HG03575 (cell line): ENCODE data around the gene TBR1.

Source experiments
- ATAC-seq: cut with Tn5 transposase; IDR thresholded peaks from one replicate; pipeline ENCODE4 v1.9.1; 2021; ENCODE audit not compliant: unreplicated experiment, insufficient number of reproducible peaks, low FRiP score; ENCODE audit errors: extremely low read depth

TBR1 gene

GRCh38 chr2:161412346-161412745 lies 3.8 kb upstream of the TBR1 start:
- no peak for ATAC-seq

- ATAC-seq, result no peak
Measured at GRCh38 chr2:161414042-161415033, 1.8 kb upstream of the TBR1 start.

DNA sequence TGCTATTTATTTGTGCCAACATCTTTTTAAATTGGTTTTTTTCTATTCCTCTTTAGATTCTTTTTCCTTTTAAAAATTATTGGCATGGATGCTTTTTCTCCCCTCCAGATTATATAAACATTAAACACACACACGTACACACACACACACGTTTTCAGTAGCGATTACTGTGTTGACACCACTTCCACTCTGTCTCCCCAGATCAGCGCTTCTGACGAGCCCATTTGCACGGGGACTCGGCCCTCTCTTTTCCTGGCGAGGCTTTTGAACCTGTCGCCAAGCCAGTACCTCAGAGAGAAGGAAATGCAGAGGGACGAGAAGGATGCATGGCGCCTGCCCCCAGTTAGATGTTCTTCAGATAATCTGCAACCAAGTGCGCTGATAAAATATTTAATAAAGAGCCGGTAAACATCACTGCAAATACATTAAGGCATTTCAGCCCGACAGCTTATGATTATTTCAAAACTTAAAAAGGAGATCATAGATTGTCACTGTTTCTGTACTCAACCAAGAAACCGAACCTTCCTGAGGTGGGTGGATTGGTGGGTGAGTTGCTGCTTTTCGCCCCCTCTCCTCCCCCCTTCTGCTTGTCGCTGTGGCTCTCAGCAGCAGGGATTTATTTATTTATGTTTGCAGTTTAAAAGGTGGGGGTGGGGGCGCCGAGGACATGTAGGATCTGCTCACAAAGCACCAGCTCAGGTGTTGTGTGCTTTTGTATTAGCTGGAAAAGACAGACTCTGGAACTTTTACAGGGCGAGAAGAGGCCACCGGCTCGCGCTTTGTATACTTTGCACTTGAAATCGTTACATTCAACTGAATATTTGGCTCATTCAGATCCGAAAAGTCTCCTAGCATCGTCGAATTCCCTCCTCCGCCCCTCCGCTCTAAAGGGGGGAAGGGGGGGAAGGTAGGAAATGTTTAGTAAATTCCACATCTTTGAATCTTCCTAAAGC lies 787 bp upstream of the TBR1 start:
- ATAC-seq, result no peak

GRCh38 chr2:161416708-161417437 lies 776 bp downstream of the TBR1 start:
- ATAC-seq, result no peak

- no peak for ATAC-seq
Measured at GRCh38 chr2:161417438-161418274, 1.6 kb downstream of the TBR1 start.

- no peak for ATAC-seq
Measured at GRCh38 chr2:161418275-161418714, 2.2 kb downstream of the TBR1 start.

DNA sequence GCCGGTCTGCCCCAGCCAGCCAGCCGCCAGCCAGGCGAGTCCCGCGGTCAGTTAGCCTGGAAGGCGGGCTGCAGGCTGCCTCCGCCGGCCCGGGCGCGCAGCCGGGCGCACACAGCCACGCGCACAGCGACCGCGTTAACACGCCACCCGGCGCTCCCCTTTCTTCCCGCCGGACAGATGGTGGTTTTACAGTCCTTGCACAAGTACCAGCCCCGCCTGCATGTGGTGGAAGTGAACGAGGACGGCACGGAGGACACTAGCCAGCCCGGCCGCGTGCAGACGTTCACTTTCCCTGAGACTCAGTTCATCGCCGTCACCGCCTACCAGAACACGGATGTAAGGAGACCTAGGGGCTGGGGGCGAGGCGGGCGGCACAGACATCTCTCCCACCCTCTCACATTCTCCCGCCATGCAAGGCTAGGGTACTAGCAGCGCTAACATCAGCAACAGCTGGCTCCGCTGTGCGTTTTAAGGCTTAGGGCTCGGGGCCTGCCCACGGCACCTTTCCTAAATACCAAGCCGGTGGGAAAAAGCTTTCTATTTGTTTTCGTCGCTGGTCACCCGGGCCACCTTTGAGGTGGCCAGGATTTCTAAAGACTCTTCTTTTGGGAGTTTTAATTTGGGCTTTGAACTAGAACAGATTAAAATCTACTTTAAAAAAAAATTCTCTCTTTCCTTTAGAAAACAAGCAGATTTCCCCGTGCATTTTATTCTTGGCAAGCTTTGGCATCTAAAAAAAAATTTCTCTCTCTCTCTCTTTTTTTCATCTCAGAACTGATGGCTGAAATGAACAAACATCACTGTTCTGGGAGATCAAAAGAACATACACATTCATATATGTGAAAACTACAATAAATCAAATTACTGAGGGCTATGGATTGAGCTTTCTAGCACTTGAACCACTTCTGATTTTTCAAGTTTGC lies 2.9 kb downstream of the TBR1 start:
- ATAC-seq, result no peak

DNA sequence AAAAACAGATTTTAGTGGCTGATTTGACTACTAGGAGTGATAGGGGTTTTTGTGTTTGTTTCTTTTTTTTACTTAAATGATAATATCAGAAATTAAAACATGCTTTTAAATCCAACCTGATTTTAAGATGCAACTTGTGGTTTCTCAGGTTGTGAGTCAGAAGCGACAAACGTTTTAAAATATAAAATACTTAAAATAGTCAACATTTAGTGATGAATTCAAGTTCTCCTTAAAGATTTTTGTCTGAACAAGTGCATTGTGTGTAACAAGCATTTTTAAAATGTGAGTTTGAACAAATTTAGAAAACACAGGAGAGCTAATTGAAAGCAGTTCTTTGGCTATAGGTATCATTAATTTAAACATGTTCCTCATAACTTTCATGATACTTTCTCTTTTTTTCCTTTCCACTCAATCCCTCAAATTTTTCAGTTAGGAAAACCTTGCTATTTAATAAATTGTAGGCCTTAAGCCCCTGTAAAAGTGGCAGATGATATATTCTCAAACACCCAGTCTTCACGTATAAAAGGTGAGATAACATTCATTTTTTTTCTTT lies 3.6 kb downstream of the TBR1 start:
- no peak for ATAC-seq

- no peak for ATAC-seq
Measured at GRCh38 chr2:161420406-161421074, 4.4 kb downstream of the TBR1 start.

DNA sequence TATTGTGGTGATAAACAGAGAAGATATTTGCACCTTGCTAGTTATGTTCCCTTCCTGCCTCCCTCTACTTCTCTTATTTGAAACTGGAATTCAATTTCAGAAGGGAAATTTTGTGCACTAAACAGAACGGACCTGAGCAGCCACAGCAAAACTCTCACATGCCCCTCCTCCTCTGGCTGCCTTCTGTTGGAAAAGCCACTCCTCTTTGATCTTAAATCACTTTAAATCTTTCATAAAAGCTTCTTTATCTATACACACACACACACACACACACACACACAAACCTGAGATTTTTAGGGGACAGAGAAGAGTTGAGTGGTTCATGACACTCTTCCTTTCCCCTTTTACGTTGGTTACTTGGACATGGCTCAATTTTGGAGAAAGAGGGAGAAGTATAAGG lies 5.6 kb downstream of the TBR1 start:
- no peak for ATAC-seq

GRCh38 chr2:161422816-161423403 lies 6.8 kb downstream of the TBR1 start:
- ATAC-seq, result no peak

DNA sequence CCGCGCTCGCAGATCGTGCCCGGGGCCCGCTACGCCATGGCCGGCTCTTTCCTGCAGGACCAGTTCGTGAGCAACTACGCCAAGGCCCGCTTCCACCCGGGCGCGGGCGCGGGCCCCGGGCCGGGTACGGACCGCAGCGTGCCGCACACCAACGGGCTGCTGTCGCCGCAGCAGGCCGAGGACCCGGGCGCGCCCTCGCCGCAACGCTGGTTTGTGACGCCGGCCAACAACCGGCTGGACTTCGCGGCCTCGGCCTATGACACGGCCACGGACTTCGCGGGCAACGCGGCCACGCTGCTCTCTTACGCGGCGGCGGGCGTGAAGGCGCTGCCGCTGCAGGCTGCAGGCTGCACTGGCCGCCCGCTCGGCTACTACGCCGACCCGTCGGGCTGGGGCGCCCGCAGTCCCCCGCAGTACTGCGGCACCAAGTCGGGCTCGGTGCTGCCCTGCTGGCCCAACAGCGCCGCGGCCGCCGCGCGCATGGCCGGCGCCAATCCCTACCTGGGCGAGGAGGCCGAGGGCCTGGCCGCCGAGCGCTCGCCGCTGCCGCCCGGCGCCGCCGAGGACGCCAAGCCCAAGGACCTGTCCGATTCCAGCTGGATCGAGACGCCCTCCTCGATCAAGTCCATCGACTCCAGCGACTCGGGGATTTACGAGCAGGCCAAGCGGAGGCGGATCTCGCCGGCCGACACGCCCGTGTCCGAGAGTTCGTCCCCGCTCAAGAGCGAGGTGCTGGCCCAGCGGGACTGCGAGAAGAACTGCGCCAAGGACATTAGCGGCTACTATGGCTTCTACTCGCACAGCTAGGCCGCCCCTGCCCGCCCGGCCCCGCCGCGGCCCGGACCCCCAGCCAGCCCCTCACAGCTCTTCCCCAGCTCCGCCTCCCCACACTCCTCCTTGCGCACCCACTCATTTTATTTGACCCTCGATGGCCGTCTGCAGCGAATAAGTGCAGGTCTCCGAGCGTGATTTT lies 7.6 kb downstream of the TBR1 start:
- ATAC-seq, result no peak

- ATAC-seq, result no peak
Measured at GRCh38 chr2:161424394-161424769, 8.3 kb downstream of the TBR1 start.

GRCh38 chr2:161424891-161425727 lies 9.0 kb downstream of the TBR1 start:
- no peak for ATAC-seq
